Neural progenitor cell (in vitro differentiated cells): ENCODE data around the gene TEX35.
"Not testable (repeated sequence)": the region's sequence is repeated elsewhere in the genome, so short reads cannot be mapped to it uniquely, and the experiment has no call there.

ENCODE experiments used
- EZH2 ChIP-seq: fragments of 200-600 bp; sonication (generic); IDR thresholded peaks from 2 replicates; pipeline ENCODE4 v1.6.1; 2017; ENCODE audit warnings: antibody characterized with exemption, mild to moderate bottlenecking, moderate library complexity
- EZH2phosphoT487 ChIP-seq: fragments of 200-600 bp; sonication (generic); IDR thresholded peaks from 2 replicates; pipeline ENCODE4 v1.6.1; 2017; ENCODE audit warnings: antibody characterized with exemption
- TF ChIP-seq, protein P1 (sequence below): fragments of 200-600 bp; sonication (generic); IDR thresholded peaks from 2 replicates; pipeline ENCODE4 v1.5.1; 2017; ENCODE audit warnings: antibody characterized with exemption, mild to moderate bottlenecking

- TF ChIP-seq, protein P1, sequence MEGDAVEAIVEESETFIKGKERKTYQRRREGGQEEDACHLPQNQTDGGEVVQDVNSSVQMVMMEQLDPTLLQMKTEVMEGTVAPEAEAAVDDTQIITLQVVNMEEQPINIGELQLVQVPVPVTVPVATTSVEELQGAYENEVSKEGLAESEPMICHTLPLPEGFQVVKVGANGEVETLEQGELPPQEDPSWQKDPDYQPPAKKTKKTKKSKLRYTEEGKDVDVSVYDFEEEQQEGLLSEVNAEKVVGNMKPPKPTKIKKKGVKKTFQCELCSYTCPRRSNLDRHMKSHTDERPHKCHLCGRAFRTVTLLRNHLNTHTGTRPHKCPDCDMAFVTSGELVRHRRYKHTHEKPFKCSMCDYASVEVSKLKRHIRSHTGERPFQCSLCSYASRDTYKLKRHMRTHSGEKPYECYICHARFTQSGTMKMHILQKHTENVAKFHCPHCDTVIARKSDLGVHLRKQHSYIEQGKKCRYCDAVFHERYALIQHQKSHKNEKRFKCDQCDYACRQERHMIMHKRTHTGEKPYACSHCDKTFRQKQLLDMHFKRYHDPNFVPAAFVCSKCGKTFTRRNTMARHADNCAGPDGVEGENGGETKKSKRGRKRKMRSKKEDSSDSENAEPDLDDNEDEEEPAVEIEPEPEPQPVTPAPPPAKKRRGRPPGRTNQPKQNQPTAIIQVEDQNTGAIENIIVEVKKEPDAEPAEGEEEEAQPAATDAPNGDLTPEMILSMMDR, result not testable (repeated sequence)
- TF ChIP-seq EZH2phosphoT487, EZH2: not testable (repeated sequence)
These were observed 45.9 kb downstream of the TEX35 start for GRCh38 chr1:178558816-178559215.
